ENCODE data around the gene PDXK.
"Not testable (repeated sequence)": the region's sequence is repeated elsewhere in the genome, so short reads cannot be mapped to it uniquely, and the experiment has no call there.

The PDXK gene

DNA sequence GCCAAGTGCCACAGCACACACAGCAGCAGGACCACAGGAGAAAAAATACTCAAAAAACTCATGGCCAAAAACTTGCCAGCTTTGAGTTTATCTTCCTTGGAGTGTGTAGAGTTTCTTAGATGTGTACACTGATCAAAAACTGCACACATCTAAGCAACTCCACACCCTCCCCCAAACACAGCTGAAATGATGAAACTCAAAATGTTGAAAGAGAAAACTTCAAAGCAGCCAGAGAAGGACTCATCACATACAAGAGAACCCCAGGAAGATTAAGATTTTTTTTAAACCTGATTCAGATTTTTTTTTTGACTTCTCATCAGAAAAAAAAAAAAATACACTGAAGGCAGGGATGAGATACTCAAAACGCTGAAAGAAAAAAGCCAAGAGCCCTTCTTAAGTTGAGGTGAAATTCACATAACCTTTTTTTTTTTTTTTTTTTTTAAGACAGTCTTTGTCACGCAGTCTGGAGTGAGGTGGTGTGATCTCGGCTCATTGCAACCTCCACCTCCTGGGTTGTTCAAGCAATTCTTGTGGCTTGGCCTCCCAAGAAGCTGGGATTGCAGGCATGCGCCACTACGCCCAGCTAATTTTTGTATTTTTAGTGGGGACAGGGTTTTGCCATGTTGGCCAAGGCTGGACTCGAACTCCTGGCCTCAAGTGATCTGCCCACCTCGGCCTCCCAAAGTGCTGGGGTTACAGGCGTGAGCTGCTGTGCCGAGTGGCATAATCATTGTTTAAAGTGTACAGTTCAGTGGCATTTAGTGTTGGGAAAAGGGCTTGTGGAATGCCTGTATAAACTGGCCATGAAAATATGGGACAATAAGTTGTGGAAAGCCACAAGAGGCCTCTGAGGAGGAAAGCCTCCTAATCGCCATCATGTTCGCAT, 20.9 kb upstream of the PDXK start:
- no peak for DNase-seq

DNA sequence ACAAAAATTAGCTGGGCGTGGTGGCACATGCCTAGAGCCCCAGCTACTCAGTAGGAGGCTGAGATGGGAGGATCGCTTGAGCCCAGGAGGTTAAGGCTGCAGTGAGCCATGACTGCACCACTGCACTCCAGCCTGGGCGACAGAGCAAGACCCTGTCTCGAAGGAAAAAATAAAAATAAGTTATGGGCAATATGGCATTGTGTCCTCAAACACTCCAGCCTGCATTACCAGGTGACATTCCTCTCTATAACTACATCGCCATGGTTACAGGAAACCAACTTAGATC, 19.5 kb upstream of the PDXK start:
- not testable (repeated sequence) for DNase-seq

DNA sequence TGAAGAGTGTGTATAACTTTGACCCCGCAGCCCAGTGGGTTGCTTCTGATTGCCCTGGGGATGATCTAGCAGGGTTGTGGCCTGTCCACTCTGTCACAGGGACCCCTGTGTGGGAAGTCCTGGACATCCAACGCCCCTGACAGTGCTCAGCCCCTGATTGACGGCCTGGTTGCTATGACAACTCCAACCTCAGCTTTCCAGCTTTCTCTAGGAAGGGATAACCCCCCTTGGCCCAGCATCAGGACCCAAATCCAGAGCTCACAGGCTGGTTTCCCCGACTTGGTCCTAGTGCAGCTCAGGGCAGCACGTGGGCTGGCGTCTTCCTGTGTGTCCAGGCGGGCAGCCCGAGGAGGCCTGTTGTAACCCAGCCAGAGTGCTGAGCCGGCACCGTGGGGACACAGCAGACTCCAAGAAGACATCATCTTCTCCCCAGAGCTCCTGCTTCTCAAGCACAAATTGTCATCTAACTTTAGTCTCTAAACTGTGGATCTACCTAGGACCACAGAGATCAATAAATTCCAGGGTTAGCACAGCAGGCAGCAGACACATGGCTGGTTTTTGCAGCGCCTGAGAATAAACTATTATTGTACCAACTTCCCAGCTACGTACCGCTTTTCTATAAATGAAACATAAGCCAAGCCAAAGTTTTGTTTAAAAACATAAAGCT, 18.9 kb upstream of the PDXK start:
- no peak for DNase-seq

DNA sequence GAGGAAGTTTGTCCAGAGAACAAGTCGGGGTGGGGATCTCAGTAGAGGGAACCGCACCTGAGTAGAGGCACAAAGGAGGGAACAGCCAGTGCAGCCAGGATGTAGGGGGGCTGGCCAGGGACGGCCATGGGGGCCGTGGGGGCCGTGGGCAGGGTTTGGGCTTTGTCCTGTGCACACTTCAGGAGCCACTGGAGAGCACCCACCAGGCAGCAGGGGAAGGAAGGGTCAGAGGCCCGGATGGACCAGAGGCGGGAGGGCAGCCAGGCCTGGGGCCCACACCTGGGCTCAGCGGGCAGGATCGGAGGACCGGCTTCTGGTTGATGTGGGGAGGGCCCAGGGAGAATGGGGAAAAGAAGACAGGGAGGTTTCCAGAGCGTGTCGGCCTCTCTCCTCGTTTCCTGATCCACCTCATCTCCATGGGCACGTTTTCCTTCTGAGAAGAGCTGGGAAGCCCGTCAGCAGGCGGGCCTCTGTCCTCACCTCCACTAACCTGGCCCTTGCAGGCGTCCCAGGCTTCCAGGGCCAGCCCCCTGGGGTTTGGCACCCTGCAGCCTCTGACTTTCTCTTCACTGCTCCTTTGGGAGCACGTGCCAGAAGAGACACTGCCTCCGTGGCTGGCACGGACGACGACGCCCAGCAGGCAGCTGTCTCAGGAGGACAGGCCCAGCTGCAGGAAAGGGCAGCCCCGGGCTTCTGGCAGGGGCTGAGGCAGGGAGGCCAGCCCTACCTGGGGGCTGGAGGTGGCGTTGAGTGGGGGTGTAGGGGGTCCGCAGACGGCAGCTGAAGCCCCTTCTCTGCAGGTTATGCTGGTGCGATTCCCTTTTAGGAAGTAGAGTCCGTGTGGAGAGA, 16.8 kb upstream of the PDXK start:
- peak; percentile 58 for DNase-seq

DNA sequence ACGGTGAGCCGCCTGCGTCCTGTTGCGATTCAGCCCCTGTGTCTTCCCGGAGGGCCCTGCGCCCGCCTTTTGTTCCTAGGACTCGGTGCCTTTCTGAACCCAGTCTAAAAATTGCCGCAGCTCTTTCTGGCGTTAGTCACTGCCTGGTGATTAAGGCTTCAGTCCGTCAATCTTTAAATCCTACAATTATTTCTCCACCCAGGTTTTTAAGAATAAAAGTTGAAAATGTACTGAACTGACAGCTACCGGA, 16.2 kb upstream of the PDXK start:
- no peak for DNase-seq

DNA sequence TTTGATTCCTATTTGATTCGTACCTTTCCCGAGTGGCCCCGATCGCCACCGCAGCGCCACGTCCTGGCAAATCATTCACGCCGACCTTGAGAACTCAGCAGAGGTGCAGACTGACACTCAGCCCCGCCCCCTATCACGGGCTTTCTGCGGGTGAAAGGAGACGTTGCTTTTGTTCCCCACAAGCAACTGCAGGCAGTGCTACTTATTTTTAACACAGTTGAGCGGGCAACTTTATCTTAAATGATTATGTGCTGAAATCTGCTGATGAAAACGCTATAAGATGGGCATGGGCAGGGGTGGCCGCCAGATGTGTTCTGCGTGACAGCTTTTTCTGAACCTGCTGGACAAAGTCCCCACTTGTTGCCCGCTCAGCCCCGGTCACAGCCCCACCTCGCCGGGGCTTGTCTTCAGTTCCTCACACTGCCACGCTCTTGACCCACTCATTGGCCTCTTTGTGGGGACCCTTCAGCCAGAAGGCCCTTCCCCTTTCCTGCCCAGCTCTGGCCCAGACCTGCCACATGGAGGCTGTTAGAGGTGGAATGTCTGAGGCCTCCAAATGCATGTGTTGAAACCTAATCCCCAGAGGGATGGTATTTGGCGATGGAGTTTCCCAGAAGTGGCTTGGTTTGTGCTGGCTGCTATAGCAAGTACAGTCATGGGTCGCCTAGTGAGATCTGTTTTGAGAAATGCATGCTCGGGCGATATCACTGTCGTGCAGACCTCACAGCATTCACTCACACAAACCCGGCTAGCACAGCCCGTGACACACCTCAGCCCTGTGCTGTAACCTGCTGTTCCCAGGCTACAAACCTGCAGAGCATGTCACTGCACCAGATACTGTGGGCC, 15.7 kb upstream of the PDXK start:
- DNase-seq = peak; percentile 71

DNA sequence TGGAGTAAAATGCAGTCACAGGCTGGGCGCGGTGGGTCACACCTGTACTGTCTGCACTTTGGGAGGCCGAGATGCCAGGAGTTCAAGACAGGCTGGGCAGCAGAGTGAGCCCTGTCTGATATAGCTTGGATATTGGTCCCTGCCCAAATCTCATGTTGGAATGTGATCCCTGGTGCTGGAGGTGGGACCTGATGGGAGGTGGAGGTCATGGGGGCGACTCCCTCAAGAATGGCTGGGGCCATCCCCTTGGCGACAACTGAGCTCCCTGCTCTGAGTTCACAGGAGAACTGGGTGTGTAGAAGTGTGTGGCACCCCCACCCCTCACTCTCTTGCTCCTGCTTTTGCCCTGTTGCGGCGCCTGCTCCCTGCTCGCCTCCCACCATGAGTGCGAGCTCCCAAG, 11.5 kb upstream of the PDXK start:
- DNase-seq = no peak

DNA sequence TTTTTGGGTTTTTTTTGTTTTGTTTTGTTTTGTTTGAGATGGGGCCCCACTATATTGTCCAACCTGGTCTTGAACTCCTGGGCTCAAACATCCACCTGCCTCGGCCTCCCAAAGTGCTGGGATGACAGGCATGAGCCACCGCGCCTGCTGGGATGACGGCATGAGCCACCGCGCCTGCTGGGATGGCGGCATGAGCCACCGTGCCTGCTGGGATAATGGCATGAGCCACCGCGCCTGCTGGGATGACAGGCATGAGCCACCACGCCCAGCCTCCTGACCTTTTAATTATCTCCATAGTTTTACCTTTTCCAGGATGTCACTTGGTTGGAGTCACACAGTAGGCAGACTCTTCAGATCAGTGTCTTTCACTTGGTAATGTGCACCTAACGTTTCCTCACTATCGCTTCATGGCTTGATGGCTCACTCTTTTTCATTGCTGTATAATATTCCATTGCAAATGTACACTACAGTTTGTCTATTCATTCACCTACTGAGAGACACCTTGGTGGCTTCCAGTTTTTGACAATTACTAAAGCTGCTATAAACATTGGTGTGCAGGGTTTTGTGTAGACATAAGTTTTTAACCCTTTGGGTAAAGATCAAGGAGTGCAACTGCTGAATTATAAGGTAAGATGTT, 10.1 kb upstream of the PDXK start:
- DNase-seq = no peak

DNA sequence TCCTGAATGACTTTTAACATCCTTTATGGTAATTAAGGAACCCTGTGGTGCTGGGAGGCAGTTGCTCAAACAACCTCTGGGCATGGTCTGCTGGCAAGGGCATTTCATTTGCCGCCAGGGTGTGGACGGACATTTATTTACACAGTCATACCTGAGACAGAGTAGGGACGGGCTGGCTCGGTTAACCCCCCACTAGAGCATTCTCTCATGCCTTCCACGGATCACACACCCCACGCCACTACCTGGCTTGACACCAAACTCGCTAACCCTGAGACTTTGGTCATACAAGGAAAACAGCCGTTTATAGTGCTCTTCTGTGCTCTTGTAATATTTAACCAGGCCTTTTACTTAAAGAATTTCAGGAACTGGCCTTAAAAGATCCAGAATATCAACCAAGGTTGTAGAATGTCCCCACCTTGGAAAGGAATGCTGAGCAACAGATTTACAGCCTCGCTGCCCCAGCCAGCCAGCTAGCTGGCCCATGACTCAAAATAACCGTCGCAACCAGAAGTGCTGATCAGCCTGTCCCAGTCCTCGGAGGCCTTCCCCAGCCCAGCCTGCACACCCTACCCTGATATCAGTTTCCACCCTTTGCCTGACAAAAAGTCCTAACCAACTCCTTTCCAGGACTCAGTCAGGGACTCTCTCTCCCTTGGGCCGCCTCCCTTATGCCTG, 6.5 kb upstream of the PDXK start:
- no peak for DNase-seq

DNA sequence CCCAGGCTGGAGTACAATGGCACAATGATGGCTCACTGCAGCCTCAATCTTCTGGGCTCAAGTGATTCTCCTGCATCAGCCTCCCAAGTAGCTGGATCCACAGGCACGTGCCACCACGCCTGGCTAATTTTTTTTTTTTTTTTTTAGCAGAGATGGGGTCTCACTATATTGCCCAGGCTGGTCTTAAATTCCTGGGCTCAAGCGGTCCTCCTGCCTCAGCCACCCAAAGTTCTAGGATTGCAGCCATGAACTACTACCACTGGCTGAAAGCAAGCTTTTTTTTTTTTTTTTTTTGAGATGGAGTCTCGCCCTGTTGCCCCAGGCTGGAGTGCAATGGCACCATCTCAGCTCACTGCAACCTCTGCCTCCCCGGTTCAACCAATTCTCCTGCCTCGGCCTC, 5.8 kb upstream of the PDXK start:
- DNase-seq = not testable (repeated sequence)

DNA sequence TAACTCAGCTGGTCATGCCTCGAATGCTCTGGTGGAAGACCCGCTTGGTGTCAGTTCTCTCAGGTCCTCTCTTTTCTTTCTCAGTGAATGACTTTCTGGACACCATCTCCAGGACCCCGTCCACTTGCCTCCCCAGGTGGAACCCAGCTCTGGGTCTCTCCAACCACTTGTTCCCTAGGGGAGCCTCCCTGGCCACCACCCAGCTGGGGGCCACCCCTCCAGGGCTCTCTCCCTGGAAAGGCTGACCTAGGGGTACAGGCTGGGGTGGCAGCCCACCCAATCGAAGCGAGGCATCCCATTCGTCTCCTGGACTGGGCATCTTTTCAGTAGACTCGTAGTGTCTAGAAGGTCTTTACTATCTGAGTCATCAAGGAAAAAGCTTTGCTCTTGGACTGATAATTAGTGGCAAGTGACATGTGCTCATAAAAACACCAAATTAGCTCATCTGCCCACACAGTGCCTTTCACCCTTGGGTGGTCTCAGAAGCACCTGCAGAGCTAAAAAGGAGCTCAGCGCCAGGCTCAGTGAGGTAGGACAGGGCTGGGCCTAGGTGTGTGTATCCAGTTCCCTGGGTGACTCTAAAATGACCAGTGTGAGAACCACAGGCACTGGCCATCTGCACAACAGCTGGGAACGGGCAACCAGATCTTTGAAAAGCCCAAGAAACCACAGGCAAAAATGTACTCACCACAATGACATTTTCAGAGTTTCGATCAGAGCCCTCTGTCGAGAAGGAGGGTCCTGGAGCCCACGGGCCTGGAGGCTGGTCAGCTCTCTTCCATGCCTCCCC, 2.4 kb upstream of the PDXK start:
- no peak for DNase-seq

DNA sequence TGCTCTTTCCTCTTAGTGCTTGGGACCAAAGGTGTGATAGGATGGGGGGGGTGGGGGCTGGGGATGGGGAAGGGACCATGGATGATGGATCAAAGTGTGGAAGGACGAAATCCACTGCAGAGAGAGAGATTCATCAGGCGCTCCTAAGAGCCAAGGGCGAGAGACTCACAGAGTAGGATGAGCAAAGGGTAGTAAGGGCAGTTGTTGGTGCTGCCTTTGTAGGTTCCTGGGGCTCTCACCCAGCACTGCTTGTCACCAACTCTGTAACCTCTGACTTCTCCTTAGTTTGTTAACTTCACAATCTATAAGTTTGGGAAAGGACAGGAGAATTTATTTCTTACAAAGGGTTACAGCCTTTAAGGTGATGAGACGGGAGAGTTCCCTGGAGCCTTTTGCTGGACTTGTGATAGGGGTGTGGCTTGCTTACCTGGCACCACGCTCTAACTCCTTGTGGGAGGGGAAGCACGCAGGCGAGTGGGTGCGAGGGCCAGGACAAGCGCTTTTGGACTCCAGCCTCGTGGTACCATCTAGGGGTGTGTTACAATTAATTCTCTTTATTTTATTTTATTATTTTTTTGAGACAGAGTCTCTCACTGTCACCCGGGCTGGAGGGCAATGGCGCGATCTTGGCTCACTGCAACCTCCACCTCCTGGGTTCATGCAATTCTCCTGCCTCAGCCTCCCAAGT, 1.6 kb upstream of the PDXK start:
- no peak for DNase-seq

DNA sequence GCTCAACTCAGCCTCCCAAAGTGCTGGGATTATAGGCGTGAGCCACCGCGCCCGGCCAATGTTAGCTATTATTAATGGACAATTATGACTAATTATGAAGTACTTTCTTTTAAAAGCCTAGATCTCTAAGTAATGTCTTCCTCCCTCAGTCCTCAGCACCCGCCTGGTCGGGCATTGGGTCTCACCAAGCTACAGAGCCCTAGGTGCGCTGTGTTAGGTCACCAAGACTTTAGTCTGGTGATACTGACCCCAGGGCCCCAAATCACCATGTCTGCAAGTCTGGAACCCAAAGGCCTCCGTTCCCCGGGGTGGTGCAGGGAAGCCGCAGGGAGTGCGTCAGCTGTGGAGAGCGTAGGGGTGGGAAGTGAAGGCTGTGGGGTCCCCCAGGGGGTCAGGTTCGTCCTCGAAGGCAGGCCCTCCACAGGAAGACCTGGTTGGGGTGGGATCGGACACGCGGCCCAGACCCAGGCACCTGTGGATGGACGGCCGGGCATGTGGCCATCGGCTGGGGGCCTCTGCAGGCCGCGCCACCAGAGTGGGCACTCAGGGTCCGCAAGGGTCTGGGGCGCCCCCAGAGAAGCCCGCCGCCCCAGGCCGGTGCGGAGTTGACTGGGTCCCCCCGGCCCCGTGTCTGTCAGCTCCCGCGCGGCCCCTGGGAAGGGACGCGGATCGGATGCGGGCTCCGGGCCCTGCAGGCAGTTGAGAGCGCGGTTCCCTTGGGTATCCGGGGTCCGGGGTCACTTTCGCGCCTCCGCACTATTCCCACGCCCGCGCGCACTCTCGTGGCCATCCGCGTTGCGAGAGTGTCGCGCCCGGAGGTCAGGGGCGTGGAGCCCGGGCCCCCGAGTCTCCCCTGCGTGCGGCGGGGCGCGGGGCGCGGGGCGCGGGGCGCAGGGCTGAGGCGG, 710 bp upstream of the PDXK start:
- DNase-seq = peak; percentile 82

DNA sequence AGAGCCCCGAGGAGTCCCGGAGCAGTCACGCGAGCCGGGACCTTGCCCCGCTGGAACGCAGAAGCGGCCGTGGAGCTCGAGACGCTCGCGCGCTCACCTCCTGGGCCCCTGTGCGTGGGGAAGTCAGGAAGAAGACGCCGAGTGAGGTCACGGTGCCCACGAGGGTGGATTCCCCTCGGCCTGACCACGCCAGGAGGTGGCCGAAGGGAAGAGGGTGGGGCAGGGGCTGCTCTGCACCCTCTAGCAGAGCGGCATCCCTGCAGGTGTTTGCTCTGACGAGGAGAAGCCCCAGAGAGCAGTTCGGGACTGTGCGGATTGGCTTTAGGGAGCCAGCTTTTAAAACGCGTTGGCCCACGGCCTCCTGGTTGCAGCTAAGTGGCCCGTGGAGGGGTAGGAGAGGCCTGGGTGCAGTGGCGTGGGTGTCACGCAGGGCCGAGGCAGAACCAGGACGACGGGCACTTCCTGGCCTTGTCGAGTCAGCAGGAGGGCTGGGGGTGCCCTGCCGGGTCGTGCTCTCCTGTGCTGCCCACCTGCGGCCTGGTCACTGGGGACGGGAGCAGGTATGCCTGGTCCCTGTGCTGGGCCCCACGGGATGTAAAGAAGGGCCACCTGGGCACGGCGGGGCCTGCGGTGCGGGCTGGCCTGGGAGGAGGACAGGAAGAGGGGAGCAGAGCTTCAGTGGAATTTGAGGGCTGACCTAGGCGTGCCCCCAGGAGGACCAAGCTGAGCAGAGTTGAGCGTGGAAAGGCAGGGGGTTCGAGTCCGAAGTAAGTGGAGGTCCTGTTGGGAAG, 1.0 kb downstream of the PDXK start:
- DNase-seq = no peak

DNA sequence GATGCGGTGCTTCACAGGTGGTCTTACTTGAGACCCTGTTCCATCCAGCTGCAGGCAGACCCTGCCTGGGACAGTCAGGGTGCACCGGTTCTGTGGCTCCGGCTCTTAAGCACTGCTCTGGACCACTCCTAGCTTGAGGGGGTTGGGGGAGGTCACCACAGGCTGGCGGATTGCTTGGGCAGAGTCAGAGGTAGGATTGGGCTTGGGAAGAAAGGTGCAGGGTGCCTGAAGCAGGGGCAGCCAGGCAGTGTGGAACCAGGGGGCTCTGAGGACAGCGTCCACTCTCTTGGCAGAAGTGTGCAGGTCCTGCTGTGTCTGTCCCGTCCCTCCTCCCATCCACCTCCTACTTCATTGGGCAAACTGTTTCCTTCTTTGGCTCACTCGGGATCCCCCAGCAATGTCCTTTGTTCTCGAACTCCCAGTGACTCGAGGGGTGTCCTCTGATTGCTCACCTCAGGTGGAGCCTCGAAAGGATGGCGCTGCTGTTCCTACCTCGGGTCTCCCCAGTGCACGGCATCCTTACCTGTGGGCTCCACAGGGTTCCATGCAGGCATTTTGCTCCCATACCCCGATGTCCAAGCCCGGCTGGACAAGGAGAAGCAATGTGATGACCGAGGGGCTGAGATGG, 1.7 kb downstream of the PDXK start:
- no peak for DNase-seq

DNA sequence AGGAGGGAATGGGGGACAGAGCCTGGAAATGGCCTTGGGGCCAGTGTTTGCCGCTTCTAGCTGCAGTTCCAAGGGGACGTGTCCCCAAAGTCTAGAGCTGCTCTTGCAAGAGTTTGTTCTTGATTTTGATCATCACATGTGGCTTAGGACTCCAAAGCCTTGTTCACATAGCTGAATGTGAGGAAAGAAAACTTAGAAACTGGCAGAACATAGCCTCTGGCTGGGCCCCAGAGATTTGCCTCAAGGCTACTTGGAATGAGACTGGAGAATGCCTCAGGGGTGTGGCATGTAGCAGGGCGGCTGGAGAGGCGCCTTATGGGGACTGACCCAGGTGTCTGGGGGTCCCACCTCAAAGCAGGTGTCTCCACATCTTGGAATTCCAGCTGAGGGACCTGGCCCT, 2.3 kb downstream of the PDXK start:
- no peak for DNase-seq

DNA sequence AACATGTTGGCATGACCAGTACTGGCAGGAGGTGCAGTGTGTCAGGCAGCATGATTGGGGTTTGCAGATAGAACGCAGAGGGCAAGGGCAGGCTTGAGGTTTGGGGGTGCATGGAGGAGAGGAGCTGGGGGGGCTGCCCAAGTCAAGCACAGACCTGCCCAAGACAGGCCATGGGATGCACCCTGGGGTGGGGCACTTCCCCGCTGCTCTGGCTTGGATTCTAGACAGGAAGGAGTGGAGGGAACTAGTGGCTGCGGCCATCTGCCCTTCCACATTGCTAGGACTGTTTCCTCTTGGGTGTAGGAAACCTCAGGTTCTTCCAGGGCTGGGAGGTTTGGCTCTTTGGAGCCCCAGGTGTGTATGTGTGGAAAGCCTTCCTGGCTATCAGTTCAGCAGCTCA, 3.0 kb downstream of the PDXK start:
- no peak for DNase-seq

DNA sequence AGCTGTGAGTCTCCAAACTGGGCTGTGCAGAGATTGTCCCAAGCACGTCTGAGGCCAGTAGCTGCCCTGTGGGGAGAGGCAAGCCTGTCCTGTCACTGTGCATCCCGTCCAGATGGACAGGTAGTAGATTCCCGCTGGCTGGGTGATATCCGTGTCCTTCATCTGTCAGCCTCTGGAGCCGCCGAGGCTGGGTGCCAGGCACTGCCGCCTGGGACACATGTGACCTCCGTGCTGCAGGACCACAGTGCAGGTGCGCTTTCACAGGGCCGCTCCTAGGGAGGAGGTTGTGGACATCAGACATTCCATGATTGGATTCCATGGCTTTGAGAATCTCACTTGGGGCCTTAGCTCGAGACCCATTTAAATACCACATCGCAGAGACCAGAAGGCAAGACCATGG, 4.7 kb downstream of the PDXK start:
- DNase-seq = no peak

All from retina (tissue), 1 donor.